ENCODE data around the gene CYCS. TPM values are rescaled to one million over a fixed set of nuclear protein-coding genes. Genes with fewer than 3 reads are reported as not detected.

CYCS gene
- total RNA-seq, 1 experiment from 2014 or later = 224 TPM

DNA sequence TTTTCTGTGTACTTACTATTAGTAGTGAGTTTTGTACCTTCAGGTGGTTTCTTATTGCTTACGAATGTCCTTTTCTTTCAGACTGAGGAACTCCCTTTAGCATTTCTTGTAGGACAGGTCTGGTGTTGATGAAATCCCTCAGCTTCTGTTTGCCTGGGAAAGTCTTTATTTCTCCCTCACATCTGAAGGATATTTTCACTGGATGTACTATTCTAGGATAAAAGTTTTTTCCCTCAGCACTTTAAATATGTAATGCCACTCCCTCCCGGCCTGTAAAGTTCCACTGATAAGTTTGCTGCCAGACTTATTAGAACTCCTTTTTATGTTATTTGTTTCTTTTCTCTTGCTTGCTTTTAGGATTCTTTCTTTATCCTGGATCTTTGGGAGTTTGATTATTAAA is 1.7 kb upstream of the CYCS start:
- CTCF ChIA-PET = no interaction called here
- no peaks in the 10 kb centered on the region; the same call in 1 of the 2 replicates for H3K9me2 ChIP-seq (ENCODE audit: insufficient read depth)
- H3K4me3 ChIP-seq (replicated peaks in 1 of 2; ENCODE audit: low read depth in 1 of 2, low read length in 2 of 2) = no peak overlapping the region
- H4K20me1 ChIP-seq (ENCODE audit: insufficient read depth) = peaks cover 15% of the 10 kb centered on the region; the same call in 1 of the 2 replicates
- no peak for TF ChIP-seq RAD21 (IDR thresholded peaks at IDR 0.05; ENCODE audit: low read depth)
- TF ChIP-seq POLR2A (IDR thresholded peaks at IDR 0.05; ENCODE audit: borderline replicate concordance, extremely low read depth, insufficient read depth, insufficient read length) = no peak
- TF ChIP-seq TCF7L2 (IDR thresholded peaks at IDR 0.05; ENCODE audit: borderline replicate concordance, extremely low read depth, insufficient read depth, insufficient read length) = no peak
- TF ChIP-seq, protein P1, sequence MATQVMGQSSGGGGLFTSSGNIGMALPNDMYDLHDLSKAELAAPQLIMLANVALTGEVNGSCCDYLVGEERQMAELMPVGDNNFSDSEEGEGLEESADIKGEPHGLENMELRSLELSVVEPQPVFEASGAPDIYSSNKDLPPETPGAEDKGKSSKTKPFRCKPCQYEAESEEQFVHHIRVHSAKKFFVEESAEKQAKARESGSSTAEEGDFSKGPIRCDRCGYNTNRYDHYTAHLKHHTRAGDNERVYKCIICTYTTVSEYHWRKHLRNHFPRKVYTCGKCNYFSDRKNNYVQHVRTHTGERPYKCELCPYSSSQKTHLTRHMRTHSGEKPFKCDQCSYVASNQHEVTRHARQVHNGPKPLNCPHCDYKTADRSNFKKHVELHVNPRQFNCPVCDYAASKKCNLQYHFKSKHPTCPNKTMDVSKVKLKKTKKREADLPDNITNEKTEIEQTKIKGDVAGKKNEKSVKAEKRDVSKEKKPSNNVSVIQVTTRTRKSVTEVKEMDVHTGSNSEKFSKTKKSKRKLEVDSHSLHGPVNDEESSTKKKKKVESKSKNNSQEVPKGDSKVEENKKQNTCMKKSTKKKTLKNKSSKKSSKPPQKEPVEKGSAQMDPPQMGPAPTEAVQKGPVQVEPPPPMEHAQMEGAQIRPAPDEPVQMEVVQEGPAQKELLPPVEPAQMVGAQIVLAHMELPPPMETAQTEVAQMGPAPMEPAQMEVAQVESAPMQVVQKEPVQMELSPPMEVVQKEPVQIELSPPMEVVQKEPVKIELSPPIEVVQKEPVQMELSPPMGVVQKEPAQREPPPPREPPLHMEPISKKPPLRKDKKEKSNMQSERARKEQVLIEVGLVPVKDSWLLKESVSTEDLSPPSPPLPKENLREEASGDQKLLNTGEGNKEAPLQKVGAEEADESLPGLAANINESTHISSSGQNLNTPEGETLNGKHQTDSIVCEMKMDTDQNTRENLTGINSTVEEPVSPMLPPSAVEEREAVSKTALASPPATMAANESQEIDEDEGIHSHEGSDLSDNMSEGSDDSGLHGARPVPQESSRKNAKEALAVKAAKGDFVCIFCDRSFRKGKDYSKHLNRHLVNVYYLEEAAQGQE (IDR thresholded peaks at IDR 0.05; ENCODE audit: low read depth) = no peak
- TF ChIP-seq SIN3A (IDR thresholded peaks at IDR 0.05; ENCODE audit: low read depth) = no peak
- no peak for TF ChIP-seq JUND (IDR thresholded peaks at IDR 0.05)
- TF ChIP-seq EZH2 (IDR thresholded peaks at IDR 0.05) = no peak
- TF ChIP-seq FOSL1 (IDR thresholded peaks at IDR 0.05; ENCODE audit: low read depth) = no peak
- no peak for TF ChIP-seq CTCF (IDR thresholded peaks at IDR 0.05 in 2 of 3, conservative IDR thresholded peaks at IDR 0.05 in 1 of 3; ENCODE audit: borderline replicate concordance in 1 of 3, insufficient read depth in 1 of 3, low read depth in 2 of 3, low read length in 2 of 3)
- no peak for TF ChIP-seq EZH2phosphoT487 (IDR thresholded peaks at IDR 0.05; ENCODE audit: borderline replicate concordance)
- TF ChIP-seq POLR2AphosphoS5 (IDR thresholded peaks at IDR 0.05; ENCODE audit: low read depth, low read length) = no peak
- TF ChIP-seq YY1 (IDR thresholded peaks at IDR 0.05; ENCODE audit: extremely low read depth, insufficient replicate concordance, low read depth, low read length) = no peak
- no peaks in the 10 kb centered on the region for H3K27me3 ChIP-seq (ENCODE audit: insufficient read depth, low read length)
- BruUV-seq (replicated peaks) = no TSS peak
- ATAC-seq = no peak
- H3K79me2 ChIP-seq (ENCODE audit: insufficient read depth, low read length) = peaks cover 34% of the 10 kb centered on the region
- intact Hi-C loops (cut with micrococcal nuclease) = no loop called here
- peaks cover 14 to 24% of the 10 kb centered on the region in 2 experiments for H3K36me3 ChIP-seq (ENCODE audit: control insufficient read depth in 1 of 2, insufficient read depth in 2 of 2, low read length in 2 of 2)
- RAD21 ChIA-PET (ENCODE audit: low non-redundant PET in 1 of 2, low total read pairs in 2 of 2, uncharacterized antibody in 2 of 2, unreplicated experiment in 2 of 2) = no interaction called here
- H3K4me1 ChIP-seq (ENCODE audit: control insufficient read depth in 1 of 2, insufficient read depth in 2 of 2, low read length in 2 of 2) = peaks cover 7 to 18% of the 10 kb centered on the region in 2 experiments; a peak in 3 of 4 replicates
- POLR2A ChIA-PET = no interaction called here
- no peak overlapping the region for H3K9ac ChIP-seq (ENCODE audit: low read length)
- H2AFZ ChIP-seq (ENCODE audit: low read depth, low read length, poor library complexity, severe bottlenecking) = no peak overlapping the region
- no peak overlapping the region for H3K27ac ChIP-seq (ENCODE audit: low read depth, low read length)
- H3K9me3 ChIP-seq (ENCODE audit: control insufficient read depth in 1 of 2, insufficient read depth in 1 of 2, low read depth in 1 of 2, low read length in 2 of 2) = no peaks in the 10 kb centered on the region
- no peak overlapping the region for H3K4me2 ChIP-seq (ENCODE audit: low read length)
- DNase-seq (ENCODE audit: low read depth, low spot score) = no peak
